WTC11 (cell line): Measurements from ENCODE around the gene SIRT3. TPM values are rescaled to one million over a fixed set of nuclear protein-coding genes. Genes with fewer than 3 reads are reported as not detected.

ENCODE experiments used
- ATAC-seq: fragments of 200-7000 bp; cut with Tn5 transposase; 2 replicates; pipeline ENCODE4 v1.10.0; 2021; ENCODE audit warnings: mild to moderate bottlenecking, moderate library complexity
- CTCF ChIA-PET: fragments of 300-600 bp; sonication (Branson Sonifier 250); formaldehyde crosslinking; loops from one replicate; lab custom pipeline; 2021; ENCODE audit warnings: antibody characterized with exemption; lab: Charles Lee
- POLR2A ChIA-PET: fragments of 350-600 bp; sonication (Branson Sonifier 250); formaldehyde crosslinking; loops from one replicate; lab custom pipeline; 2021; ENCODE audit warnings: antibody characterized with exemption; lab: Charles Lee
- DNase-seq: peaks from one replicate; pipeline ENCODE4 v3.0.0; 2021; ENCODE audit warnings: low spot score
- H3K27ac Mint-ChIP-seq: 2 replicates; pipeline ENCODE4 v1.8.0; 2021; ENCODE audit warnings: mixed read lengths
- H3K27me3 Mint-ChIP-seq: 2 replicates; pipeline ENCODE4 v1.8.0; 2021; ENCODE audit warnings: low read depth, mild to moderate bottlenecking, moderate library complexity, mixed read lengths
- H3K36me3 Mint-ChIP-seq: 2 replicates; pipeline ENCODE4 v1.8.0; 2021; ENCODE audit warnings: mixed read lengths
- H3K4me1 Mint-ChIP-seq: 2 replicates; pipeline ENCODE4 v1.8.0; 2022; ENCODE audit warnings: mixed read lengths
- H3K4me3 Mint-ChIP-seq: 2 replicates; pipeline ENCODE4 v1.8.0; 2021; ENCODE audit warnings: mild to moderate bottlenecking, moderate library complexity, mixed read lengths
- H3K9me3 Mint-ChIP-seq: 2 replicates; pipeline ENCODE4 v1.8.0; 2021; ENCODE audit warnings: mixed read lengths
- ATF1 ChIP-seq: sonication (generic); formaldehyde crosslinking; IDR thresholded peaks from 2 replicates; pipeline ENCODE4 v1.8.1; 2023; ENCODE audit warnings: mild to moderate bottlenecking, moderate library complexity, missing genetic modification reagents
- CREB1 ChIP-seq: sonication (generic); formaldehyde crosslinking; IDR thresholded peaks from 2 replicates; pipeline ENCODE4 v1.8.0; 2023; ENCODE audit warnings: mild to moderate bottlenecking, missing genetic modification reagents
- FOXJ3 ChIP-seq: sonication (generic); formaldehyde crosslinking; IDR thresholded peaks from 2 replicates; pipeline ENCODE4 v1.9.0; 2021; ENCODE audit warnings: missing genetic modification reagents, mild to moderate bottlenecking, borderline replicate concordance
- FOXP1 ChIP-seq: sonication (generic); formaldehyde crosslinking; IDR thresholded peaks from 2 replicates; pipeline ENCODE4 v1.8.0; 2022; ENCODE audit warnings: missing genetic modification reagents, mild to moderate bottlenecking, moderate library complexity, borderline replicate concordance
- NFATC4 ChIP-seq: fragments of 250-450 bp; sonication (Bioruptor Pico); IDR thresholded peaks from 2 replicates; pipeline ENCODE4 v1.9.0; 2021; ENCODE audit warnings: mild to moderate bottlenecking
- NR3C1 ChIP-seq: sonication (generic); formaldehyde crosslinking; conservative IDR thresholded peaks from 2 replicates; pipeline ENCODE4 v1.8.1; 2023; ENCODE audit warnings: low read depth, mild to moderate bottlenecking, missing genetic modification reagents
- OVOL2 ChIP-seq: fragments of 250-450 bp; sonication (Bioruptor Pico); IDR thresholded peaks from 2 replicates; pipeline ENCODE4 v1.9.0; 2021; ENCODE audit warnings: mild to moderate bottlenecking, borderline replicate concordance
- SOX15 ChIP-seq: fragments of 250-450 bp; sonication (Bioruptor Pico); IDR thresholded peaks from 2 replicates; pipeline ENCODE4 v1.9.0; 2021; ENCODE audit warnings: mild to moderate bottlenecking
- TCF7 ChIP-seq: sonication (generic); formaldehyde crosslinking; IDR thresholded peaks from 2 replicates; pipeline ENCODE4 v1.8.0; 2022; ENCODE audit warnings: mild to moderate bottlenecking, low read depth, missing genetic modification reagents, moderate library complexity
- TEAD1 ChIP-seq: sonication (generic); formaldehyde crosslinking; IDR thresholded peaks from 2 replicates; pipeline ENCODE4 v1.8.0; 2022; ENCODE audit warnings: mild to moderate bottlenecking, missing genetic modification reagents
- ZNF263 ChIP-seq: sonication (generic); formaldehyde crosslinking; IDR thresholded peaks from 2 replicates; pipeline ENCODE4 v1.8.1; 2022; ENCODE audit warnings: low read depth, mild to moderate bottlenecking, moderate library complexity, missing genetic modification reagents
- ZNF317 ChIP-seq: sonication (generic); formaldehyde crosslinking; IDR thresholded peaks from 2 replicates; pipeline ENCODE4 v1.8.1; 2023; ENCODE audit warnings: low read depth, mild to moderate bottlenecking, moderate library complexity, missing genetic modification reagents, borderline replicate concordance
- ZNF416 ChIP-seq: fragments of 250-450 bp; sonication (Bioruptor Pico); IDR thresholded peaks from 2 replicates; pipeline ENCODE4 v1.9.0; 2021; ENCODE audit warnings: mild to moderate bottlenecking, inconsistent platforms
- total RNA-seq: library from RNA; stranded (reverse); gene quantifications from 3 replicates; pipeline ENCODE4 v1.2.3, GENCODE V29; 2021
- TF ChIP-seq, protein P1 (sequence below): sonication (generic); formaldehyde crosslinking; IDR thresholded peaks from 2 replicates; pipeline ENCODE4 v1.8.1; 2022; ENCODE audit warnings: mild to moderate bottlenecking, missing genetic modification reagents, moderate library complexity, borderline replicate concordance
- TF ChIP-seq, protein P2 (sequence below): sonication (generic); formaldehyde crosslinking; IDR thresholded peaks from 2 replicates; pipeline ENCODE4 v1.8.1; 2022; ENCODE audit warnings: mild to moderate bottlenecking, moderate library complexity, missing genetic modification reagents
- TF ChIP-seq, protein P3 (sequence below): sonication (generic); formaldehyde crosslinking; IDR thresholded peaks from 2 replicates; pipeline ENCODE4 v1.8.0; 2023; ENCODE audit warnings: missing genetic modification reagents
- TF ChIP-seq, protein P4 (sequence below): sonication (generic); formaldehyde crosslinking; IDR thresholded peaks from 2 replicates; pipeline ENCODE4 v1.8.0; 2022; ENCODE audit warnings: missing genetic modification reagents
- TF ChIP-seq, protein P5 (sequence below): sonication (generic); formaldehyde crosslinking; IDR thresholded peaks from 2 replicates; pipeline ENCODE4 v1.8.1; 2023; ENCODE audit warnings: mild to moderate bottlenecking, missing genetic modification reagents, moderate library complexity
- TF ChIP-seq, protein P6 (sequence below): fragments of 250-450 bp; sonication (Bioruptor Pico); IDR thresholded peaks from 2 replicates; pipeline ENCODE4 v2.1.2; 2022; ENCODE audit warnings: mild to moderate bottlenecking, moderate library complexity
- TF ChIP-seq, protein P7 (sequence below): sonication (generic); formaldehyde crosslinking; IDR thresholded peaks from 2 replicates; pipeline ENCODE4 v1.8.1; 2022; ENCODE audit warnings: missing genetic modification reagents, borderline replicate concordance
- TF ChIP-seq, protein P8 (sequence below): fragments of 250-450 bp; sonication (Bioruptor Pico); IDR thresholded peaks from 2 replicates; pipeline ENCODE4 v1.9.0; 2021; ENCODE audit warnings: mild to moderate bottlenecking

SIRT3 gene
- total RNA-seq, 1 experiment from 2014 or later, result 21.0 TPM

DNA sequence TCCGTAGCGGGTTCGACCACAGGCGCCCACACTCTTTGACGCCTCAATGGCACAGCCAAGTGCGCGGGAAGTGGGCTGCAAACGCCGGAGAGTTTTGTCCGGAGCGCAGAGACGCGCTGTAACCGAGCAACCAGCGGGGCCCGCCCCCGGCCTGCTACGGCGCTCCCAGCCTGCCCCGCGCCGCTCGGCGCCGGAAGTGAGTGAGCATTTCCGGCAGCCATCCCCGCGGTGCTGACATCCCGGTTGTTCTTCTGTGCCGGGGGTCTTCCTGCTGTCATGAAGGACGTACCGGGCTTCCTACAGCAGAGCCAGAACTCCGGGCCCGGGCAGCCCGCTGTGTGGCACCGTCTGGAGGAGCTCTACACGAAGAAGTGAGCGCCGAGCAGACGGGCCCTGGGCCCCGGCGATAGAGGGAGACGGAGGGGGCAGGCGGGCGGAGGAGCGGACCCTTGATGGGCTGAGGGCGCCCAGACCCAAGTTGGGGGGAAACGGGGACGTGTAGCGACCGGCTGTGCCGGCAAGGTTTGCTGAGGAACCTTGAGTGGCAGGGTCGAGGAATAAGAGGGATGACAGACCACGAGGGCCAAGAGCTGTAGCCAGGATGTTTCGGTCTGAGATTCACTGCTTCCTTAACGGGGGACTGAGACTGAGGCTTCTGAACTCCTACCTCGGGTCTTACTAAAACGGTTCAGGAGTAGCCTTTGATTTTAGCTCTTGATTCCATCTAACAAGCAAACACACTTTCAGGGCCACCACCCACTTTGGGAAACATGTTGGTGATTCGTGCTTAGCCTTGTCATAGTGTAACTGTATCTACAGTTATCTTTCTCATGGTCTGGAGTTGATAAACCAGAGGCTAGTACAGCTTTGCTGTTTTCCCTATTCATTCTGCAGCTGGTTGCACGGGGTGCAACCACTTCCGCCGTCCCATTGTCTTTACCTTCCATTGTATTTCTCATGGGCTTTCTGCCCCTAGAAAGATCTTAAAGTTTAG lies 929 bp upstream of the SIRT3 start, which contains the start of gene PSMD13:
Gene PSMD13 (plus strand): TSS at position 203 of the 994 bp plus-strand sequence. CDS start 74 bp downstream, at position 277.
- ChIA-PET POLR2A (no interaction called here), CTCF (interaction anchor here (0.7 to 1.8 kb wide), 2 partner anchors 14 to 157 kb away, joined by 3 to 13 read pairs; partner anchors contain the start of gene PKP3)
- ATAC-seq (peak; percentile 83), DNase-seq (peak; percentile 83)
- Mint-ChIP-seq H3K9me3 (no peaks in the 10 kb centered on the region), H3K4me3 (peak within 1 kb of the TSS; percentile 96), H3K27me3 (no peaks in the 10 kb centered on the region), H3K27ac (peak within 1 kb of the TSS; percentile 100), H3K36me3 (peaks cover 20% of the 10 kb centered on the region), H3K4me1 (peaks cover 15% of the 10 kb centered on the region)
- TF ChIP-seq, protein P1, sequence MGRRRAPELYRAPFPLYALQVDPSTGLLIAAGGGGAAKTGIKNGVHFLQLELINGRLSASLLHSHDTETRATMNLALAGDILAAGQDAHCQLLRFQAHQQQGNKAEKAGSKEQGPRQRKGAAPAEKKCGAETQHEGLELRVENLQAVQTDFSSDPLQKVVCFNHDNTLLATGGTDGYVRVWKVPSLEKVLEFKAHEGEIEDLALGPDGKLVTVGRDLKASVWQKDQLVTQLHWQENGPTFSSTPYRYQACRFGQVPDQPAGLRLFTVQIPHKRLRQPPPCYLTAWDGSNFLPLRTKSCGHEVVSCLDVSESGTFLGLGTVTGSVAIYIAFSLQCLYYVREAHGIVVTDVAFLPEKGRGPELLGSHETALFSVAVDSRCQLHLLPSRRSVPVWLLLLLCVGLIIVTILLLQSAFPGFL (CRISPR knock-in tag), result no peak
- no peak for TF ChIP-seq ZNF317 (CRISPR knock-in tag)
- TF ChIP-seq ATF1 (CRISPR knock-in tag), result no peak
- no peak for TF ChIP-seq TEAD1 (CRISPR knock-in tag)
- no peak for TF ChIP-seq OVOL2 (CRISPR knock-in tag)
- no peak for TF ChIP-seq NR3C1 (CRISPR knock-in tag)
- TF ChIP-seq, protein P2, sequence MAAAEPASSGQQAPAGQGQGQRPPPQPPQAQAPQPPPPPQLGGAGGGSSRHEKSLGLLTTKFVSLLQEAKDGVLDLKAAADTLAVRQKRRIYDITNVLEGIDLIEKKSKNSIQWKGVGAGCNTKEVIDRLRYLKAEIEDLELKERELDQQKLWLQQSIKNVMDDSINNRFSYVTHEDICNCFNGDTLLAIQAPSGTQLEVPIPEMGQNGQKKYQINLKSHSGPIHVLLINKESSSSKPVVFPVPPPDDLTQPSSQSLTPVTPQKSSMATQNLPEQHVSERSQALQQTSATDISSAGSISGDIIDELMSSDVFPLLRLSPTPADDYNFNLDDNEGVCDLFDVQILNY (CRISPR knock-in tag), result 0 out of 2 replicates have a peak, but pooled peaks have one; percentile 20
- no peak for TF ChIP-seq NFATC4 (CRISPR knock-in tag)
- TF ChIP-seq FOXJ3, result no peak
- TF ChIP-seq TCF7 (CRISPR knock-in tag), result no peak
- TF ChIP-seq, protein P3, sequence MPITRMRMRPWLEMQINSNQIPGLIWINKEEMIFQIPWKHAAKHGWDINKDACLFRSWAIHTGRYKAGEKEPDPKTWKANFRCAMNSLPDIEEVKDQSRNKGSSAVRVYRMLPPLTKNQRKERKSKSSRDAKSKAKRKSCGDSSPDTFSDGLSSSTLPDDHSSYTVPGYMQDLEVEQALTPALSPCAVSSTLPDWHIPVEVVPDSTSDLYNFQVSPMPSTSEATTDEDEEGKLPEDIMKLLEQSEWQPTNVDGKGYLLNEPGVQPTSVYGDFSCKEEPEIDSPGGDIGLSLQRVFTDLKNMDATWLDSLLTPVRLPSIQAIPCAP, result no peak
- TF ChIP-seq, protein P4, sequence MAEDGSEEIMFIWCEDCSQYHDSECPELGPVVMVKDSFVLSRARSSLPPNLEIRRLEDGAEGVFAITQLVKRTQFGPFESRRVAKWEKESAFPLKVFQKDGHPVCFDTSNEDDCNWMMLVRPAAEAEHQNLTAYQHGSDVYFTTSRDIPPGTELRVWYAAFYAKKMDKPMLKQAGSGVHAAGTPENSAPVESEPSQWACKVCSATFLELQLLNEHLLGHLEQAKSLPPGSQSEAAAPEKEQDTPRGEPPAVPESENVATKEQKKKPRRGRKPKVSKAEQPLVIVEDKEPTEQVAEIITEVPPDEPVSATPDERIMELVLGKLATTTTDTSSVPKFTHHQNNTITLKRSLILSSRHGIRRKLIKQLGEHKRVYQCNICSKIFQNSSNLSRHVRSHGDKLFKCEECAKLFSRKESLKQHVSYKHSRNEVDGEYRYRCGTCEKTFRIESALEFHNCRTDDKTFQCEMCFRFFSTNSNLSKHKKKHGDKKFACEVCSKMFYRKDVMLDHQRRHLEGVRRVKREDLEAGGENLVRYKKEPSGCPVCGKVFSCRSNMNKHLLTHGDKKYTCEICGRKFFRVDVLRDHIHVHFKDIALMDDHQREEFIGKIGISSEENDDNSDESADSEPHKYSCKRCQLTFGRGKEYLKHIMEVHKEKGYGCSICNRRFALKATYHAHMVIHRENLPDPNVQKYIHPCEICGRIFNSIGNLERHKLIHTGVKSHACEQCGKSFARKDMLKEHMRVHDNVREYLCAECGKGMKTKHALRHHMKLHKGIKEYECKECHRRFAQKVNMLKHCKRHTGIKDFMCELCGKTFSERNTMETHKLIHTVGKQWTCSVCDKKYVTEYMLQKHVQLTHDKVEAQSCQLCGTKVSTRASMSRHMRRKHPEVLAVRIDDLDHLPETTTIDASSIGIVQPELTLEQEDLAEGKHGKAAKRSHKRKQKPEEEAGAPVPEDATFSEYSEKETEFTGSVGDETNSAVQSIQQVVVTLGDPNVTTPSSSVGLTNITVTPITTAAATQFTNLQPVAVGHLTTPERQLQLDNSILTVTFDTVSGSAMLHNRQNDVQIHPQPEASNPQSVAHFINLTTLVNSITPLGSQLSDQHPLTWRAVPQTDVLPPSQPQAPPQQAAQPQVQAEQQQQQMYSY (CRISPR knock-in tag), result no peak
- no peak for TF ChIP-seq SOX15 (CRISPR knock-in tag)
- TF ChIP-seq, protein P5, sequence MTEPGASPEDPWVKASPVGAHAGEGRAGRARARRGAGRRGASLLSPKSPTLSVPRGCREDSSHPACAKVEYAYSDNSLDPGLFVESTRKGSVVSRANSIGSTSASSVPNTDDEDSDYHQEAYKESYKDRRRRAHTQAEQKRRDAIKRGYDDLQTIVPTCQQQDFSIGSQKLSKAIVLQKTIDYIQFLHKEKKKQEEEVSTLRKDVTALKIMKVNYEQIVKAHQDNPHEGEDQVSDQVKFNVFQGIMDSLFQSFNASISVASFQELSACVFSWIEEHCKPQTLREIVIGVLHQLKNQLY (CRISPR knock-in tag), result no peak
- TF ChIP-seq, protein P6, sequence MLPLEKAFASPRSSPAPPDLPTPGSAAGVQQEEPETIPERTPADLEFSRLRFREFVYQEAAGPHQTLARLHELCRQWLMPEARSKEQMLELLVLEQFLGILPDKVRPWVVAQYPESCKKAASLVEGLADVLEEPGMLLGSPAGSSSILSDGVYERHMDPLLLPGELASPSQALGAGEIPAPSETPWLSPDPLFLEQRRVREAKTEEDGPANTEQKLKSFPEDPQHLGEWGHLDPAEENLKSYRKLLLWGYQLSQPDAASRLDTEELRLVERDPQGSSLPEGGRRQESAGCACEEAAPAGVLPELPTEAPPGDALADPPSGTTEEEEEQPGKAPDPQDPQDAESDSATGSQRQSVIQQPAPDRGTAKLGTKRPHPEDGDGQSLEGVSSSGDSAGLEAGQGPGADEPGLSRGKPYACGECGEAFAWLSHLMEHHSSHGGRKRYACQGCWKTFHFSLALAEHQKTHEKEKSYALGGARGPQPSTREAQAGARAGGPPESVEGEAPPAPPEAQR (CRISPR knock-in tag), result no peak
- TF ChIP-seq ZNF416 (CRISPR knock-in tag), result no peak
- TF ChIP-seq FOXP1 (CRISPR knock-in tag), result no peak
- no peak for TF ChIP-seq ZNF263
- TF ChIP-seq, protein P7, sequence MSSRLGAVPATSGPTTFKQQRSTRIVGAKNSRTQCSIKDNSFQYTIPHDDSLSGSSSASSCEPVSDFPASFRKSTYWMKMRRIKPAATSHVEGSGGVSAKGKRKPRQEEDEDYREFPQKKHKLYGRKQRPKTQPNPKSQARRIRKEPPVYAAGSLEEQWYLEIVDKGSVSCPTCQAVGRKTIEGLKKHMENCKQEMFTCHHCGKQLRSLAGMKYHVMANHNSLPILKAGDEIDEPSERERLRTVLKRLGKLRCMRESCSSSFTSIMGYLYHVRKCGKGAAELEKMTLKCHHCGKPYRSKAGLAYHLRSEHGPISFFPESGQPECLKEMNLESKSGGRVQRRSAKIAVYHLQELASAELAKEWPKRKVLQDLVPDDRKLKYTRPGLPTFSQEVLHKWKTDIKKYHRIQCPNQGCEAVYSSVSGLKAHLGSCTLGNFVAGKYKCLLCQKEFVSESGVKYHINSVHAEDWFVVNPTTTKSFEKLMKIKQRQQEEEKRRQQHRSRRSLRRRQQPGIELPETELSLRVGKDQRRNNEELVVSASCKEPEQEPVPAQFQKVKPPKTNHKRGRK (CRISPR knock-in tag), result no peak
- TF ChIP-seq, protein P8, sequence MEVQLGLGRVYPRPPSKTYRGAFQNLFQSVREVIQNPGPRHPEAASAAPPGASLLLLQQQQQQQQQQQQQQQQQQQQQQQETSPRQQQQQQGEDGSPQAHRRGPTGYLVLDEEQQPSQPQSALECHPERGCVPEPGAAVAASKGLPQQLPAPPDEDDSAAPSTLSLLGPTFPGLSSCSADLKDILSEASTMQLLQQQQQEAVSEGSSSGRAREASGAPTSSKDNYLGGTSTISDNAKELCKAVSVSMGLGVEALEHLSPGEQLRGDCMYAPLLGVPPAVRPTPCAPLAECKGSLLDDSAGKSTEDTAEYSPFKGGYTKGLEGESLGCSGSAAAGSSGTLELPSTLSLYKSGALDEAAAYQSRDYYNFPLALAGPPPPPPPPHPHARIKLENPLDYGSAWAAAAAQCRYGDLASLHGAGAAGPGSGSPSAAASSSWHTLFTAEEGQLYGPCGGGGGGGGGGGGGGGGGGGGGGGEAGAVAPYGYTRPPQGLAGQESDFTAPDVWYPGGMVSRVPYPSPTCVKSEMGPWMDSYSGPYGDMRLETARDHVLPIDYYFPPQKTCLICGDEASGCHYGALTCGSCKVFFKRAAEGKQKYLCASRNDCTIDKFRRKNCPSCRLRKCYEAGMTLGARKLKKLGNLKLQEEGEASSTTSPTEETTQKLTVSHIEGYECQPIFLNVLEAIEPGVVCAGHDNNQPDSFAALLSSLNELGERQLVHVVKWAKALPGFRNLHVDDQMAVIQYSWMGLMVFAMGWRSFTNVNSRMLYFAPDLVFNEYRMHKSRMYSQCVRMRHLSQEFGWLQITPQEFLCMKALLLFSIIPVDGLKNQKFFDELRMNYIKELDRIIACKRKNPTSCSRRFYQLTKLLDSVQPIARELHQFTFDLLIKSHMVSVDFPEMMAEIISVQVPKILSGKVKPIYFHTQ, result no peak
- TF ChIP-seq CREB1, result 0 out of 2 replicates have a peak, but pooled peaks have one; percentile 26
